GM06990 (cell line): ENCODE data around the gene MAPKAP1.

Experiments
- DNase-seq: peaks from one replicate; pipeline ENCODE4 v3.0.0-alpha.2; 2011; ENCODE audit not compliant: insufficient read length; ENCODE audit errors: extremely low read depth
- H3K27me3 ChIP-seq: replicated peaks from 2 replicates; pipeline ENCODE4 v1.6.0; 2011; ENCODE audit warnings: low read length; ENCODE audit not compliant: control insufficient read depth, insufficient read depth
- H3K36me3 ChIP-seq: 2 replicates; pipeline ENCODE4 v1.5.1; 2011; ENCODE audit warnings: low read length; ENCODE audit not compliant: control insufficient read depth, insufficient read depth
- H3K4me3 ChIP-seq: replicated peaks from 2 replicates; pipeline ENCODE4 v1.5.1; 2011; ENCODE audit warnings: low read depth, mild to moderate bottlenecking, control low read depth, low read length
- CTCF ChIP-seq: IDR thresholded peaks from 2 replicates; pipeline ENCODE4 v1.5.1; 2011; ENCODE audit warnings: low read length, control low read depth, mild to moderate bottlenecking, inconsistent platforms; ENCODE audit not compliant: insufficient read depth, poor library complexity, severe bottlenecking

Gene MAPKAP1

GRCh38 chr9:125433461-125434011 is 273.5 kb downstream of the MAPKAP1 start:
- no peak for TF ChIP-seq CTCF
- peaks cover 4% of the 10 kb centered on the region for H3K36me3 ChIP-seq
- H3K27me3 ChIP-seq: no peaks in the 10 kb centered on the region
- DNase-seq: no peak
- H3K4me3 ChIP-seq: no peak overlapping the region

GRCh38 chr9:125432715-125433385 is 274.2 kb downstream of the MAPKAP1 start:
- H3K36me3 ChIP-seq: peaks cover 4% of the 10 kb centered on the region
- H3K4me3 ChIP-seq: no peak overlapping the region
- DNase-seq: no peak
- TF ChIP-seq CTCF: no peak
- H3K27me3 ChIP-seq: no peaks in the 10 kb centered on the region

GRCh38 chr9:125431741-125432271 is 275.2 kb downstream of the MAPKAP1 start:
- no peak overlapping the region for H3K4me3 ChIP-seq
- TF ChIP-seq CTCF: no peak
- no peaks in the 10 kb centered on the region for H3K27me3 ChIP-seq
- H3K36me3 ChIP-seq: peaks cover 2% of the 10 kb centered on the region; the same call in 1 of the 2 replicates
- no peak for DNase-seq

GRCh38 chr9:125431012-125431305 is 276.0 kb downstream of the MAPKAP1 start:
- no peaks in the 10 kb centered on the region for H3K36me3 ChIP-seq
- no peak for TF ChIP-seq CTCF
- DNase-seq: no peak
- no peaks in the 10 kb centered on the region for H3K27me3 ChIP-seq
- no peak overlapping the region for H3K4me3 ChIP-seq

GRCh38 chr9:125430161-125431011 is 276.6 kb downstream of the MAPKAP1 start:
- Histone ChIP-seq H3K36me3 (no peaks in the 10 kb centered on the region), H3K27me3 (no peaks in the 10 kb centered on the region), H3K4me3 (no peak overlapping the region)
- DNase-seq: no peak
- TF ChIP-seq CTCF: no peak
